Measurements from ENCODE around the gene GNAQ.

DNA sequence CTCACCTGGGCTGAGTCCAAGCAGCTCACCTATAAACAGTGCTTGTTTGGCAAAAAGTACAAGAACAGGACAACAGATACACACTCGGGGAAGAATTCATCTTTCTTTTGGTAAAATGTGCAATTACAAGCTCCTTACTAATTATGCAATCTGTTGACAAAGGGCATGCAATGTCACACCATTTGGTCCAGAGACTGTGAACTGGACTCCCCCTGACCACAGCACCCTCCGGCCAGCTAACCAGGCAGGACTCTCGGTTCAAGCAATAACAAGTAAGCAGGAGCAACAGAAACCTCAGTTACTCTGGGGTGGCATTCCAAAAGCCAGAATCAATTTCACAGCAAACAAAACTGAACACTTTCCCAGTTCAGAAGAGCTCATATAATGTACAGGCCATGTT is 113.8 kb downstream of the GNAQ start:
- TF ChIP-seq EZH2phosphoT487 (IDR thresholded peaks at IDR 0.05; ENCODE audit: borderline replicate concordance, low read length) (no peak), EZH2 (IDR thresholded peaks at IDR 0.05; ENCODE audit: low read length, unreplicated experiment) (no peak)
- TF ChIP-seq, protein P1, sequence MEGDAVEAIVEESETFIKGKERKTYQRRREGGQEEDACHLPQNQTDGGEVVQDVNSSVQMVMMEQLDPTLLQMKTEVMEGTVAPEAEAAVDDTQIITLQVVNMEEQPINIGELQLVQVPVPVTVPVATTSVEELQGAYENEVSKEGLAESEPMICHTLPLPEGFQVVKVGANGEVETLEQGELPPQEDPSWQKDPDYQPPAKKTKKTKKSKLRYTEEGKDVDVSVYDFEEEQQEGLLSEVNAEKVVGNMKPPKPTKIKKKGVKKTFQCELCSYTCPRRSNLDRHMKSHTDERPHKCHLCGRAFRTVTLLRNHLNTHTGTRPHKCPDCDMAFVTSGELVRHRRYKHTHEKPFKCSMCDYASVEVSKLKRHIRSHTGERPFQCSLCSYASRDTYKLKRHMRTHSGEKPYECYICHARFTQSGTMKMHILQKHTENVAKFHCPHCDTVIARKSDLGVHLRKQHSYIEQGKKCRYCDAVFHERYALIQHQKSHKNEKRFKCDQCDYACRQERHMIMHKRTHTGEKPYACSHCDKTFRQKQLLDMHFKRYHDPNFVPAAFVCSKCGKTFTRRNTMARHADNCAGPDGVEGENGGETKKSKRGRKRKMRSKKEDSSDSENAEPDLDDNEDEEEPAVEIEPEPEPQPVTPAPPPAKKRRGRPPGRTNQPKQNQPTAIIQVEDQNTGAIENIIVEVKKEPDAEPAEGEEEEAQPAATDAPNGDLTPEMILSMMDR (conservative IDR thresholded peaks at IDR 0.05; ENCODE audit: low read depth, low read length): no peak
